GM12864 (cell line): ENCODE results near the gene RSPH4A.
"Not testable (repeated sequence)": the region's sequence is repeated elsewhere in the genome, so short reads cannot be mapped to it uniquely, and the experiment has no call there.

Source experiments
- DNase-seq: peaks from one replicate; pipeline ENCODE4 v3.0.0-alpha.2; 2011; ENCODE audit warnings: low read depth
- H3K4me3 ChIP-seq: 2 replicates; pipeline ENCODE4 v1.5.1; 2011; ENCODE audit warnings: mild to moderate bottlenecking, low read depth, low read length, control low read depth
- CTCF ChIP-seq: IDR thresholded peaks from 2 replicates; pipeline ENCODE4 v1.5.1; 2011; ENCODE audit warnings: low read depth, mild to moderate bottlenecking, moderate library complexity, low read length, control low read depth, inconsistent platforms; ENCODE audit errors: missing control alignments

RSPH4A gene

GRCh38 chr6:116661594-116661993, 45.3 kb downstream of the RSPH4A start:
- DNase-seq: no peak
- H3K4me3 ChIP-seq: no peak overlapping the region
- no peak for TF ChIP-seq CTCF

- no peak for TF ChIP-seq CTCF
- DNase-seq: no peak
- H3K4me3 ChIP-seq: no peak overlapping the region
Measured at GRCh38 chr6:116662202-116662601, 45.9 kb downstream of the RSPH4A start.

GRCh38 chr6:116663308-116663707, 47.0 kb downstream of the RSPH4A start:
- no peak overlapping the region for H3K4me3 ChIP-seq
- DNase-seq: no peak
- TF ChIP-seq CTCF: no peak

GRCh38 chr6:116664169-116664568, 47.9 kb downstream of the RSPH4A start:
- not testable (repeated sequence) for DNase-seq, H3K4me3 ChIP-seq

GRCh38 chr6:116665464-116665863, 49.2 kb downstream of the RSPH4A start:
- no peak for TF ChIP-seq CTCF
- no peak for DNase-seq
- no peak overlapping the region; the same call in 1 of the 2 replicates for H3K4me3 ChIP-seq

- no peak for TF ChIP-seq CTCF
- DNase-seq: peak; percentile 42
- H3K4me3 ChIP-seq: peak overlapping the region; percentile 27; the same call in 1 of the 2 replicates
Measured at GRCh38 chr6:116666869-116667268, 50.6 kb downstream of the RSPH4A start.

- H3K4me3 ChIP-seq: peak overlapping the region; percentile 80
- TF ChIP-seq CTCF: no peak
- DNase-seq: peak; percentile 12
Measured at GRCh38 chr6:116667623-116668022, 51.3 kb downstream of the RSPH4A start.

- TF ChIP-seq CTCF: no peak
- no peak for DNase-seq
- H3K4me3 ChIP-seq: no peak overlapping the region
Measured at GRCh38 chr6:116672306-116672705, 56.0 kb downstream of the RSPH4A start.
